ENCODE data around the gene CYBRD1.
"Not testable (repeated sequence)": the region's sequence is repeated elsewhere in the genome, so short reads cannot be mapped to it uniquely, and the experiment has no call there.

The CYBRD1 gene

DNA sequence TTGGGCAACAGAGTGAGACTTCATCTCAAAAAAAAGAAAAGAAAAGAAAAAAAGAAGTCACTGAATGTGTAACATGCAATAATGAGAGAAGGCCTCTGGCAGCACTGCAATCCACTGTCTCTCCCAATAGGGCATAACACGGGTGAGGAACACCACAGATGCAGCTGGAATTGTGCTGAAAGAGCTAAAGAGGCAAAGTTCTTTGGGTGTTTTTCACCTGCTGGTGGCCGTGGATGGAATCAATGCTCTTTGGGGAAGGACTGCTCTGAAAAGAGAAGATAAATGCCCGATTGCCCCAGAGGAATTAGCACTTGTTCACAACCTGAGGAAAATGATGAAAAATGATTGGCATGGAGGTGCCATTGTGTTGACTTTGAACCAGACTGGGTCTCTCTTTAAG lies 31.0 kb upstream of the CYBRD1 start:
- Histone ChIP-seq H3K27me3 (ENCODE audit: insufficient read depth, low read length) (no peaks in the 10 kb centered on the region), H4K8ac (ENCODE audit: low read depth, low read length) (no peak overlapping the region), H3K4me3 (ENCODE audit: low read depth, low read length) (no peak overlapping the region), H2BK5ac (ENCODE audit: low read depth, low read length, poor library complexity) (no peak overlapping the region), H3K79me1 (ENCODE audit: low read length) (no peaks in the 10 kb centered on the region), H3K4me2 (ENCODE audit: low read length) (no peak overlapping the region), H3K36me3 (ENCODE audit: control insufficient read depth in 1 of 2, insufficient read depth in 2 of 2, low read length in 2 of 2) (peaks cover 0 to under 1% of the 10 kb centered on the region in 2 experiments), H3K14ac (ENCODE audit: low read length) (no peak overlapping the region), H3K27ac (ENCODE audit: low read depth, low read length) (no peak overlapping the region), H3K23ac (ENCODE audit: low read length) (no peak overlapping the region), H3K9ac (ENCODE audit: low read length) (no peak overlapping the region), H3K9me3 (ENCODE audit: insufficient read depth, low read depth, low read length) (no peaks in the 10 kb centered on the region), H2AFZ (ENCODE audit: insufficient read depth, low read length, poor library complexity) (no peak overlapping the region), H3K4me1 (ENCODE audit: control insufficient read depth in 1 of 2, insufficient read depth in 2 of 2, low read length in 2 of 2) (no peaks in the 10 kb centered on the region), H2AK5ac (ENCODE audit: low read length) (no peak overlapping the region), H2BK12ac (ENCODE audit: low read length) (no peak overlapping the region), H3K79me2 (ENCODE audit: control insufficient read depth, insufficient read depth, low read length, poor library complexity) (no peaks in the 10 kb centered on the region), H4K91ac (ENCODE audit: low read depth, low read length) (no peak overlapping the region), H2BK120ac (ENCODE audit: insufficient read depth, low read length, poor library complexity) (no peak overlapping the region), H3K4ac (ENCODE audit: low read depth, low read length) (no peak overlapping the region), H3K18ac (ENCODE audit: low read length) (no peak overlapping the region), H4K12ac (ENCODE audit: low read depth, low read length) (no peak overlapping the region)
- WGBS (ENCODE audit: extremely low coverage, insufficient coverage, insufficient read length): no CpG with 5 or more reads among the region's 3 CpGs
- DNase-seq: no peak

DNA sequence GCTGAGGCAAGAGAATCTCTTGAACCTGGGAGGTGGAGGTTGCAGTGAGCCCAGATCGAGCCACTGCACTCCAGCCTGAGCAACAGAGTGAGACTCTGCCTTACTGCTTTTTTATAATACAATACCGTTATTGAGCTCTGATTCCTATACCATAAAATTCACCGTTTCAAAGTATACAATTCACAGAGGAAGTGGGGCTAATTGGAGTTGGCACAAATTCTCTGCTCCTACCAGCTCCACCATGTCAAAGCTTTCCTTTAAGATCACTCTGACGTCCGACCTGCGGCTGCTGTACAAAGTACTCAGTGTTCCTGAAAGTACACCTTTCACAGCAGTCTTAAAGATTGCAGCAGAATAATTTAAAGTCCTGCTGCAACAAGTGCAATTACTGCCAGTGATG lies 29.6 kb upstream of the CYBRD1 start:
- DNase-seq: no peak
- H2BK12ac ChIP-seq (ENCODE audit: low read length): no peak overlapping the region
- H3K36me3 ChIP-seq (ENCODE audit: control insufficient read depth in 1 of 2, insufficient read depth in 2 of 2, low read length in 2 of 2): no peaks in the 10 kb centered on the region
- WGBS (ENCODE audit: extremely low coverage, insufficient coverage, insufficient read length): no CpG with 5 or more reads among the region's 6 CpGs
- H3K4ac ChIP-seq (ENCODE audit: low read depth, low read length): no peak overlapping the region
- H3K23ac ChIP-seq (ENCODE audit: low read length): no peak overlapping the region
- H3K79me2 ChIP-seq (ENCODE audit: control insufficient read depth, insufficient read depth, low read length, poor library complexity): no peaks in the 10 kb centered on the region
- H3K4me1 ChIP-seq (ENCODE audit: control insufficient read depth in 1 of 2, insufficient read depth in 2 of 2, low read length in 2 of 2): no peaks in the 10 kb centered on the region
- no peak overlapping the region for H2BK120ac ChIP-seq (ENCODE audit: insufficient read depth, low read length, poor library complexity)
- no peak overlapping the region for H3K18ac ChIP-seq (ENCODE audit: low read length)
- no peak overlapping the region for H3K9ac ChIP-seq (ENCODE audit: low read length)
- H2BK5ac ChIP-seq (ENCODE audit: low read depth, low read length, poor library complexity): no peak overlapping the region
- H3K4me3 ChIP-seq (ENCODE audit: low read depth, low read length): no peak overlapping the region
- H3K27me3 ChIP-seq (ENCODE audit: insufficient read depth, low read length): no peaks in the 10 kb centered on the region
- H3K14ac ChIP-seq (ENCODE audit: low read length): no peak overlapping the region
- no peak overlapping the region for H2AFZ ChIP-seq (ENCODE audit: insufficient read depth, low read length, poor library complexity)
- H4K12ac ChIP-seq (ENCODE audit: low read depth, low read length): no peak overlapping the region
- H3K4me2 ChIP-seq (ENCODE audit: low read length): no peak overlapping the region
- no peak overlapping the region for H4K91ac ChIP-seq (ENCODE audit: low read depth, low read length)
- H2AK5ac ChIP-seq (ENCODE audit: low read length): no peak overlapping the region
- no peak overlapping the region for H4K8ac ChIP-seq (ENCODE audit: low read depth, low read length)
- no peaks in the 10 kb centered on the region for H3K79me1 ChIP-seq (ENCODE audit: low read length)
- no peaks in the 10 kb centered on the region for H3K9me3 ChIP-seq (ENCODE audit: insufficient read depth, low read depth, low read length)
- H3K27ac ChIP-seq (ENCODE audit: low read depth, low read length): no peak overlapping the region

DNA sequence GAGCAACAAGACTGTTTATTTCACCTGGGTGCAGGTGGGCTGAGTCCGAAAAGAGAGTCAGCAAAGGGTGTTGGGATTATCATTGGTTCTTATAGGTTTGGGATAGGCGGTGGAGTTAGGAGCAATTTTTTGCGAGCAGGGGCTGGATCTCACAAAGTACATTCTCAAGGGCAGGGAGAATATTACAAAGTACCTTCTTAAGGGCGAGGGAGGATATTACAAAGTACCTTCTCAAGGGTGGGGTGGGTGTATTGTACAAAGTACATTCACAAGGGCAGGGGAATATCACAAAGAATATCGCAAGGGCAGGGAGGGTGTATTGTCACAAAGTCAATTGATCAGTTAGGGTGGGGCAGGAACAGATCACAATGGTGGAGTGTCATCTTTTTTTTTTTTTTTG lies 24.6 kb upstream of the CYBRD1 start:
- not testable (repeated sequence) for H4K12ac ChIP-seq (ENCODE audit: low read depth, low read length); H2BK12ac ChIP-seq (ENCODE audit: low read length); H2BK5ac ChIP-seq (ENCODE audit: low read depth, low read length, poor library complexity); H3K79me1 ChIP-seq (ENCODE audit: low read length); H3K4me2 ChIP-seq (ENCODE audit: low read length); H3K23ac ChIP-seq (ENCODE audit: low read length); H2BK120ac ChIP-seq (ENCODE audit: insufficient read depth, low read length, poor library complexity); H4K91ac ChIP-seq (ENCODE audit: low read depth, low read length); H3K79me2 ChIP-seq (ENCODE audit: control insufficient read depth, insufficient read depth, low read length, poor library complexity); H3K4ac ChIP-seq (ENCODE audit: low read depth, low read length); H2AFZ ChIP-seq (ENCODE audit: insufficient read depth, low read length, poor library complexity); H3K18ac ChIP-seq (ENCODE audit: low read length); H3K9me3 ChIP-seq (ENCODE audit: insufficient read depth, low read depth, low read length); H3K9ac ChIP-seq (ENCODE audit: low read length); H3K36me3 ChIP-seq (ENCODE audit: control insufficient read depth in 1 of 2, insufficient read depth in 2 of 2, low read length in 2 of 2); H2AK5ac ChIP-seq (ENCODE audit: low read length); H3K27ac ChIP-seq (ENCODE audit: low read depth, low read length); DNase-seq; H3K14ac ChIP-seq (ENCODE audit: low read length); H3K4me3 ChIP-seq (ENCODE audit: low read depth, low read length); H3K4me1 ChIP-seq (ENCODE audit: control insufficient read depth in 1 of 2, insufficient read depth in 2 of 2, low read length in 2 of 2); H4K8ac ChIP-seq (ENCODE audit: low read depth, low read length); H3K27me3 ChIP-seq (ENCODE audit: insufficient read depth, low read length)
- WGBS (ENCODE audit: extremely low coverage, insufficient coverage, insufficient read length): no CpG with 5 or more reads among the region's 5 CpGs

DNA sequence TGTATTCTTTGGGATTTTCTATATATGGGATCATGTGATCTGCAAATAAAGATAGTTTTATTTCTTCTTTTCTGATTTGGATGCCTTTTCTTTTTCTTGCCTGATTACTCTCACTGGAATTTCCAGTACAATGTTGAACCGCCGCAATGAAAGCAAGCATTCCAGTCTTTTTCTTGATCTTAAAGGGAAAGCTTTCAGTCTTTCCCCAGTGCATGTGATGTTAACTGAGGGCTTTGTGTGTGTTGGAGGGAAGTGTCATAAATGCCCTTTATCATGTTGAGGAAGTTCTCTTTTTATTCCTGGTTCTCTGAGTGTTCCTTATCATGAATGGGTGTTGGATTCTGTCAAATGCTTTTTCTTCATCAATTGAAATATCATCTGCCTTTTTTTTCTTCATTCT lies 16.9 kb upstream of the CYBRD1 start:
- Histone ChIP-seq H3K4me2 (ENCODE audit: low read length) (no peak overlapping the region), H2AK5ac (ENCODE audit: low read length) (no peak overlapping the region)

More for the DNA sequence above, 16.9 kb upstream of the CYBRD1 start:
- H3K79me1 ChIP-seq (ENCODE audit: low read length): no peaks in the 10 kb centered on the region
- no peak overlapping the region for H3K9ac ChIP-seq (ENCODE audit: low read length)
- H2AFZ ChIP-seq (ENCODE audit: insufficient read depth, low read length, poor library complexity): no peak overlapping the region
- no peak overlapping the region for H2BK12ac ChIP-seq (ENCODE audit: low read length)
- no peak overlapping the region for H3K4ac ChIP-seq (ENCODE audit: low read depth, low read length)
- no peaks in the 10 kb centered on the region for H3K4me1 ChIP-seq (ENCODE audit: control insufficient read depth in 1 of 2, insufficient read depth in 2 of 2, low read length in 2 of 2)
- H4K91ac ChIP-seq (ENCODE audit: low read depth, low read length): no peak overlapping the region
- no peaks in the 10 kb centered on the region for H3K79me2 ChIP-seq (ENCODE audit: control insufficient read depth, insufficient read depth, low read length, poor library complexity)
- no peak overlapping the region for H2BK120ac ChIP-seq (ENCODE audit: insufficient read depth, low read length, poor library complexity)
- H4K8ac ChIP-seq (ENCODE audit: low read depth, low read length): no peak overlapping the region
- no peak overlapping the region for H2BK5ac ChIP-seq (ENCODE audit: low read depth, low read length, poor library complexity)
- no peaks in the 10 kb centered on the region for H3K27me3 ChIP-seq (ENCODE audit: insufficient read depth, low read length)
- H3K27ac ChIP-seq (ENCODE audit: low read depth, low read length): no peak overlapping the region
- no peak overlapping the region for H3K23ac ChIP-seq (ENCODE audit: low read length)
- no peak overlapping the region for H3K18ac ChIP-seq (ENCODE audit: low read length)
- H3K14ac ChIP-seq (ENCODE audit: low read length): no peak overlapping the region
- DNase-seq: no peak
- WGBS (ENCODE audit: extremely low coverage, insufficient coverage, insufficient read length): no CpG with 5 or more reads among the region's 2 CpGs
- no peaks in the 10 kb centered on the region for H3K9me3 ChIP-seq (ENCODE audit: insufficient read depth, low read depth, low read length)
- H4K12ac ChIP-seq (ENCODE audit: low read depth, low read length): no peak overlapping the region
- H3K4me3 ChIP-seq (ENCODE audit: low read depth, low read length): no peak overlapping the region
- H3K36me3 ChIP-seq (ENCODE audit: control insufficient read depth in 1 of 2, insufficient read depth in 2 of 2, low read length in 2 of 2): no peaks in the 10 kb centered on the region
